ENCODE data around the gene ERFE. TPM values are rescaled to one million over a fixed set of nuclear protein-coding genes. Genes with fewer than 3 reads are reported as not detected.
A peak's percentile ranks its signal among the peaks of the same experiment; 100 is the strongest.

Gene ERFE
- total and polyA plus RNA-seq, 10 of the 15 experiments (the other 5 are each of a cell fraction or from before 2014, with no cell fraction given): not detected

DNA sequence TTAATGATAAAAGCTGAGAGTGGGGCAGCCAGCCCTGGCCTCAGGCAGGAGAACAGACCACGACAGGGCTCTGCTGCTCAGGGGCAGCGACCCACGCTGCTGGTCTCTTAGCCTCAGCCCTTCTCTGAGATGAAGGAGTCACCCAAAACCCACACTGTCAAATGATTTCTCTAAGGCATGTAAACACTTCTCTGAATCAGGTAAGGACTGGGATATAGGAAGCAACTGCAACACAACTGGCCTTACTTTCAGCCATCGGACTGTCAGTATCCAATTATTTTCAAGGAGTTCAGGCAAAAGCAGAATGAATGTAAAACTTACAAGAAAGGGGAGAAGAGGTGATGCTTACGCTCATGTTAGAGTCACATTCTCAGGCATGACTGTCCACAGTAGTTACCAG, 21.8 kb downstream of the ERFE start:
- FAIRE-seq (no peak), DNase-seq (ENCODE audit: low read depth, low spot score) (no peak), ATAC-seq (no peak)
- no peaks in the 10 kb centered on the region for H3K4me1 ChIP-seq (ENCODE audit: control insufficient read depth, insufficient read depth, low read length)
- WGBS (ENCODE audit: insufficient coverage, insufficient replicate concordance, low lambda C conversion rate, missing lambda C conversion rate): 97% methylated on average over 5 of the region's 5 CpGs
- no peak overlapping the region for H3K4me3 ChIP-seq
- H3K27me3 ChIP-seq (replicated peaks in 1 of 2; ENCODE audit: control insufficient read depth in 2 of 2, insufficient read depth in 2 of 2, low read length in 1 of 2): no peaks in the 10 kb centered on the region
- no peaks in the 10 kb centered on the region for H3K9me3 ChIP-seq (replicated peaks; ENCODE audit: control insufficient read depth, insufficient read depth, low read length)
- no TSS peak for BruUV-seq (replicated peaks)
- ChIA-PET RAD21 (ENCODE audit: unreplicated experiment) (no interaction called here), SMC1A (ENCODE audit: uncharacterized antibody, unreplicated experiment) (no interaction called here), CTCF (no interaction called here), POLR2A (no interaction called here)
- H2AFZ ChIP-seq (ENCODE audit: control insufficient read depth, low read depth, low read length): no peak overlapping the region
- TF ChIP-seq POLR2AphosphoS5 (IDR thresholded peaks at IDR 0.05; ENCODE audit: low read length): peak; percentile 59
- no peak for TF ChIP-seq ZNF384 (IDR thresholded peaks at IDR 0.05; ENCODE audit: borderline replicate concordance, low read depth, low read length)
- H3K4me2 ChIP-seq (ENCODE audit: control insufficient read depth, insufficient read depth): no peak overlapping the region
- H3K36me3 ChIP-seq (ENCODE audit: control insufficient read depth in 2 of 2, insufficient read depth in 2 of 2, low read length in 1 of 2): peaks cover 23 to 46% of the 10 kb centered on the region in 2 experiments
- intact Hi-C loops (cut with micrococcal nuclease; ENCODE audit: unreplicated experiment) (no loop called here), in situ Hi-C loops (cut with MboI) (no loop called here)
- H3K9ac ChIP-seq (ENCODE audit: control insufficient read depth, insufficient read depth, low read length): no peak overlapping the region
- no peak overlapping the region for H3K27ac ChIP-seq (ENCODE audit: control insufficient read depth, insufficient read depth)
- no peaks in the 10 kb centered on the region for H4K20me1 ChIP-seq (ENCODE audit: control insufficient read depth, insufficient read depth)
- H3K79me2 ChIP-seq (ENCODE audit: control insufficient read depth, insufficient read depth, low read length): no peaks in the 10 kb centered on the region

DNA sequence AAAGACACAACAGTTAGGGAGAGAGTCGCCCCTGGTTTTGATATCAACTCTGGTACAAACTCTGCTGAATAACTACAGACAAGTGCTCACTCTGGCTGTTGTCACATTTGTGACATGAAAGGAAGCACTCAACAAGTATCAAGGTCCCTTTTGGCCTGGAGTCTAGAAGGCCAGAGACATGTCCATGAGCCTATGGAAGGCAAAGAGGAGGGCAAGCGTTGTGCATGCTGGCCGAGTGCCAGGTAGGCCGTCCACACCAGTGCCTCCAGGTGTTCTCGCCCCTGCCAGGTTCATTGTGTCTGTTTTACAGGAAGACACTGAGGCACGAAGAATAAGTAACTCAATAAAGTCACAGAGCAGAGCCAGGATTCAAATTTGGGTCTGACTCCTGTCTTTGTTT, 23.6 kb downstream of the ERFE start:
- WGBS (ENCODE audit: insufficient coverage, insufficient replicate concordance, low lambda C conversion rate, missing lambda C conversion rate): 93% methylated on average over 6 of the region's 6 CpGs
- Histone ChIP-seq H3K79me2 (ENCODE audit: control insufficient read depth, insufficient read depth, low read length) (no peaks in the 10 kb centered on the region), H3K4me2 (ENCODE audit: control insufficient read depth, insufficient read depth) (no peak overlapping the region), H3K4me1 (ENCODE audit: control insufficient read depth, insufficient read depth, low read length) (no peaks in the 10 kb centered on the region), H3K4me3 (no peak overlapping the region), H3K9me3 (replicated peaks; ENCODE audit: control insufficient read depth, insufficient read depth, low read length) (no peaks in the 10 kb centered on the region), H4K20me1 (ENCODE audit: control insufficient read depth, insufficient read depth) (no peaks in the 10 kb centered on the region), H3K27ac (ENCODE audit: control insufficient read depth, insufficient read depth) (no peak overlapping the region), H3K9ac (ENCODE audit: control insufficient read depth, insufficient read depth, low read length) (no peak overlapping the region), H3K27me3 (replicated peaks in 1 of 2; ENCODE audit: control insufficient read depth in 2 of 2, insufficient read depth in 2 of 2, low read length in 1 of 2) (no peaks in the 10 kb centered on the region), H3K36me3 (ENCODE audit: control insufficient read depth in 2 of 2, insufficient read depth in 2 of 2, low read length in 1 of 2) (peaks cover 22 to 44% of the 10 kb centered on the region in 2 experiments), H2AFZ (ENCODE audit: control insufficient read depth, low read depth, low read length) (no peak overlapping the region)
- no peak for DNase-seq (ENCODE audit: low read depth, low spot score)
- ChIA-PET RAD21 (ENCODE audit: unreplicated experiment) (no interaction called here), POLR2A (no interaction called here), SMC1A (ENCODE audit: uncharacterized antibody, unreplicated experiment) (no interaction called here), CTCF (no interaction called here)
- no peak for ATAC-seq
- no TSS peak for BruUV-seq (replicated peaks)
- FAIRE-seq: no peak
- TF ChIP-seq RBBP5 (conservative IDR thresholded peaks at IDR 0.05) (no peak), POLR2A (IDR thresholded peaks at IDR 0.05; ENCODE audit: low read depth, low read length) (0 out of 2 replicates have a peak, but pooled peaks have one; percentile 12), ZNF217 (IDR thresholded peaks at IDR 0.05) (no peak)
- in situ Hi-C loops (cut with MboI): no loop called here
- intact Hi-C loops (cut with micrococcal nuclease; ENCODE audit: unreplicated experiment): no loop called here

All from GM12878 (cell line).